Measurements from ENCODE around the gene SBK2.
A peak's percentile ranks its signal among the peaks of the same experiment; 100 is the strongest.

SBK2 gene

DNA sequence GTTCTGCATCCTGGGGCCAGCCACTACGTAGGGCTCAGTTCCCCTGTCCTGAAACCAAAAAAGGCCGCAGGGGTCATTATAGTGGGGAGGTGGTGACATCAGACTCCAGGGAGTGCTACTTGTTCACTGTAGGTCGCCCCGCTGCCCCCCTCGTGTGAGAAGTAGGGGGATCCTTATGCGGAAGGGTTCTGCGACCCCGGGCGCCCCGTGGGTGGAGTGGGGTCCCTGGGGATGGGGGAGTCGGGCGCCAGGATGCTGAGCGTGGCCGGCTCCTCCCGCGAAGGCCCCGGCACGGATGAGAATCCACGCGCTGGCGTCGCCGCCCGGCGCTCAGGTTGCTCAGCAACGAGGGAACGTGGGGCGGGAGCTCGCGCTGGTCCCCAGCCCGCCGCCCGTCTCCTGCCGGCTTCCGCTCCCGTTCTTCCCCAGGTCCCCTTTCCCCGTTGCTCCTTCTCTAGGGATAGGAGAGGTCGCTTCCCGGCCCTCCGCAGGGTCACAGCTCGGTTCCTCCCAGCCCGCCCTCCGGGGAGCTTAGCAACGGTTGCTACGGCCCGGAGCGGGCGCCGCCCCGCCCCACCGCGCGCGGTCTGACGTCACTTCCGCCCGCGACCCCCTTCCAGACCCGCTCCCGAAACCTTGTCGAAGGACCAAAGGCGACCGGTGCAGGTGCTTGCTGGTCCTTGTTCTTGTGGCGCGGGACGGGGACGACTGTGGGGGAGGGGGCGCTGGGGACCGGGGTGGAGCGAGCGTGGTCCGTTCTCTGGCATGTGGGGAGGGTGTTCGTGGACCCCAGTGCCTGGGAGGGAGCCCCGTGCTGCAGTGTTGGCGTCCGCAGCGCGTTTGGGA lies 52.1 kb downstream of the SBK2 start, which contains the start of gene NAT14:
TSS of gene NAT14 (plus strand) at position 596 of the 846 bp plus-strand sequence. CDS start 521 bp downstream, outside the sequence.
- peak; percentile 58 to 62 for DNase-seq

DNA sequence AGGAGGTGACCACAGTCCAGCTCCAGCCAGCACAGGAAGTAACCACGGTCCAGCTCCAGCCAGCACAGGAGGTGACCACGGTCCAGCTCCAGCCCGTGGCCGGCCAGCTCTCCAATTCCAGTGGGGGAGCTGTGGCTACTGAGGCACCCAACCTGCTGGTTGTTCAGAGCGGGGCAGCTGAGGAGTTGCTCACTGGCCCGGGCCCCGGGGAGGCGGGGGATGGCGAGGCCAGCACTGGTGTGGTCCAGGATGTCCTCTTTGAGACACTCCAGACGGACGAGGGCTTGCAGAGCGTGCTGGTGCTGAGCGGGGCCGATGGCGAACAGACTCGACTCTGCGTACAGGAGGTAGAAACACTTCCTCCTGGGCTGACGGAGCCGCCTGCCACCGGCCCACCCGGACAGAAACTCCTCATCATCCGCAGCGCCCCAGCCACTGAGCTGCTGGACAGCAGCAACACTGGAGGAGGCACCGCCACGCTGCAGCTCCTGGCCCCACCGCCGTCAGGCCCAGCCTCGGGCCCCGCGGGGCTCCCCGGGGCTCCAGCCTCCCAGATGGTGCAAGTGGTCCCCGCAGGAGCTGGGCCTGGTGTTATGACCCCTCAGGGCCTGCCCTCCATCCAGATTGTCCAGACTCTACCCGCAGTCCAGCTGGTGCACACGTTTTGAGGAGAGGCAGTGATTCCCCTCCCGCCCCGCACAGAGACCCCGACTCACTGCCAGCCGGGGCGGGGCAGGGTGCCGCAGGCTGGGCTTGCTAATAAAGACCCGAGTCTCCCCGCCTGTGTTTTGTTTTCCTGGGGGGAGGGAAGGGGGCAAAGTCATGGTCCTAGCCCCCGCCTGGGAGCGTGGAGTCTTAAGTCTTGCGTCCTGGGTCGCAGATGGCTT lies 53.0 kb downstream of the SBK2 start:
- DNase-seq: no peak

DNA sequence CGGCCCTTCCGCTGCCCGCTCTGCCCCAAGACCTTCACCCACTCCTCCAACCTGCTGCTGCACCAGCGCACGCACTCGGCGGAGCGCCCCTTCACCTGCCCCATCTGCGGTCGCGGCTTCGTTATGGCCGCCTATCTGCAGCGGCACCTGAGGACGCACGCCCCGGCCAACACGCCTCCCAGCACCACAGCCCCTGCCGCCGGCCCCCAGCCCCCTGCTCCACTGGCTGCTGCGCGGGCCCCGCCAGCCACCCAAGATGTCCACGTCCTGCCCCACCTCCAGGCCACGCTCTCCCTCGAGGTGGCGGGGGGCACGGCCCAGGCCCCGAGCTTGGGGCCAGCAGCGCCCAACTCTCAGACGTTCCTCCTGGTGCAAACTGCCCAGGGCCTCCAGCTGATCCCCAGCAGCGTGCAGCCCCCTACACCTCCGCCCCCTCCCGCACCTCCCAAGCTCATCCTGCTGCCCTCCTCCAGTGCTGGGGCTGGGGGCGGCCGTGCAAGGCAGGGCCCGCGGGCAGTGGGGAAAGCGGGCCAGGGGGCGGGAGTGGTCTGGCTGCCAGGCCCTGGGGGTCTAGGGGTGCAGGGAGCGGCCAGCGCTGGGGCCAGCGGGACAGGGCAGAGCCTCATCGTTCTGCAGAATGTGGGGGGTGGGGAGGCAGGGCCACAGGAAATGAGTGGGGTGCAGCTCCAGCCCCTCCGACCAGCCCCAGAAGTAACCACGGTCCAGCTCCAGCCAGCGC lies 53.8 kb downstream of the SBK2 start:
- DNase-seq: no peak

DNA sequence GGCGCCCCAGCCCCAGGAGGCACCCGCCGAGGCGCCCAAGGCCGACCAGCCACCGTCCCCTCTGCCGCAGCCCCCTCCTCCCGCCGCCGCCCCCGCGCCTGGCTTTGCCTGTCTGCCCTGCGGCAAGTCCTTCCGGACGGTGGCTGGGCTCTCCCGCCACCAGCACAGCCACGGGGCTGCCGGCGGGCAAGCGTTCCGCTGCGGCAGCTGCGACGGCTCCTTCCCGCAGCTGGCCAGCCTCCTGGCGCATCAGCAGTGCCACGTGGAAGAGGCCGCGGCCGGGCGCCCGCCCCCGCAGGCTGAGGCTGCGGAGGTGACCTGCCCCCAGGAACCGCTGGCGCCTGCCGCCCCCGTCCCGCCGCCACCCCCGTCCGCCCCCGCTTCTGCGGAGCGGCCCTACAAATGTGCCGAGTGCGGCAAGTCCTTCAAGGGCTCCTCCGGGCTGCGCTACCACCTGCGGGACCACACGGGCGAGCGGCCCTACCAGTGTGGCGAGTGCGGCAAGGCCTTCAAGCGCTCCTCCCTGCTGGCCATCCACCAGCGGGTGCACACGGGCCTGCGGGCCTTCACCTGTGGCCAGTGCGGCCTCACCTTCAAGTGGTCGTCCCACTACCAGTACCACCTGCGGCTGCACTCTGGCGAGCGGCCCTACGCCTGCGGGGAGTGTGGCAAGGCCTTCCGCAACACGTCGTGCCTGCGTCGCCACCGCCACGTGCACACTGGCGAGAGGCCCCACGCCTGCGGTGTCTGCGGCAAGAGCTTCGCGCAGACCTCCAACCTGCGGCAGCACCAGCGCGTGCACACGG lies 54.6 kb downstream of the SBK2 start:
- DNase-seq: no peak

DNA sequence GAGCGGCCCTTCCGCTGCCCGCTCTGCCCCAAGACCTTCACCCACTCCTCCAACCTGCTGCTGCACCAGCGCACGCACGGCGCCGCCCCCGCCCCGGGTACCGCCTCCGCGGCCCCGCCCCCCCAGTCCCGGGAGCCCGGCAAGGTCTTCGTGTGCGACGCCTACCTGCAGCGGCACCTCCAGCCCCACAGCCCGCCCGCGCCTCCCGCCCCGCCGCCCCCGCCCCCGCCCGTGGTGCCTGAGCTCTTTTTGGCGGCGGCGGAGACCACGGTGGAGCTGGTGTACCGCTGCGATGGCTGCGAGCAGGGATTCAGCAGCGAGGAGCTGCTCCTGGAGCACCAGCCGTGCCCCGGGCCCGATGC lies 55.2 kb downstream of the SBK2 start:
- DNase-seq: no peak

DNA sequence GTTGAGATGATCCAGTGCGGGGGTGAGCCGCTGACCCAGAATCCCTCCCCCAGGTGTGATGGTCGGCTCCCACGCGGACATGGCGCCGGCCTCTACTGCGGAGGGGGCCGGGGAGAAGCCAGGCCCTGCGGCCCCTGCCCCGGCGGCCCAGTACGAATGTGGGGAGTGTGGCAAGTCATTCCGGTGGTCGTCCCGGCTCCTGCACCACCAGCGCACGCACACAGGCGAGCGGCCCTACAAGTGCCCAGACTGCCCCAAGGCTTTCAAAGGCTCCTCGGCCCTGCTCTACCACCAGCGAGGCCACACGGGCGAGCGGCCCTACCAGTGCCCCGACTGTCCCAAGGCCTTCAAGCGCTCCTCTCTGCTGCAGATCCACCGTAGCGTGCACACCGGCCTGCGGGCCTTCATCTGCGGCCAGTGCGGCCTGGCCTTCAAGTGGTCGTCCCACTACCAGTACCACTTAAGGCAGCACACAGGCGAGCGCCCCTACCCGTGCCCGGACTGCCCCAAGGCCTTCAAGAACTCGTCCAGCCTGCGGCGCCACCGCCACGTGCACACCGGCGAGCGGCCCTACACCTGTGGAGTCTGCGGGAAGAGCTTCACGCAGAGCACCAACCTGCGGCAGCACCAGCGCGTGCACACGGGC lies 55.7 kb downstream of the SBK2 start:
- DNase-seq: no peak

DNA sequence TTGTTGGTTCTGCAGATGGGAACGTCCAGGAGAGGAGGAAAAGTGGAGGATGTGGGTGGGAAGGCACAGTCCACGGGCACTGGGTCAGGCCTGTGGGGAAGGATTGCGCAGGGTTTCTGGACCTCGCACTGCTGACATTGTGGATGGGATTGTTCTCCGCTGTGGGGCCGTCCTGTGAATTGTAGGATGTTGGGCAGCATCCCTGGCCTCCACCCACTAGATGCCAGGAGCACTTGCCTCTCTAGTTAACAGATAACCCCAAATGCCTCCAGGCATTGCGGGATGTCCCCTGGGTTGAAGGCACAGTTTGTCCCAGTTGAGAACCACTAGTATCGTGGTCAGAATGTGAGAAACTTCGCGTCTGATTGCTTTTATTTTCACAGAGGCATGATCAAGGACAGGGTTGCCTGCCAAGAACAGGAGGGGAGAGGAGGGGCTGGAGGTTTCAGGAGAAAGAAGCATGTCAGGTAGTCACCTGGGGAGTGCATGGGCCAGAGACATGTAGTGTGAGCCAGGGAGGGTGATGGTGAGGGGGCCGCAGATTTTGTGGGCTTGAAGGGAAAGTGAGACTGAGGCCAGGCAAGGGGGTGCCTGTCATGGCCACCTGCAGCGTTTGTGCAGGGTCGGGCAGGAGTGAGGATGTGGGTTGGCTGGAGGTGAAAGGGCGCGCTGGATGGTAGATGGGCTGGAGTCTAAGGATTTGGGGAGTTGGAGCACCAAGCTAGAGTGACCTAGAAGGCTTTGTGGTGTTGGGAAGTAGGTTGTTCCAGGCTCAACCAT lies 57.3 kb downstream of the SBK2 start:
- DNase-seq: no peak

DNA sequence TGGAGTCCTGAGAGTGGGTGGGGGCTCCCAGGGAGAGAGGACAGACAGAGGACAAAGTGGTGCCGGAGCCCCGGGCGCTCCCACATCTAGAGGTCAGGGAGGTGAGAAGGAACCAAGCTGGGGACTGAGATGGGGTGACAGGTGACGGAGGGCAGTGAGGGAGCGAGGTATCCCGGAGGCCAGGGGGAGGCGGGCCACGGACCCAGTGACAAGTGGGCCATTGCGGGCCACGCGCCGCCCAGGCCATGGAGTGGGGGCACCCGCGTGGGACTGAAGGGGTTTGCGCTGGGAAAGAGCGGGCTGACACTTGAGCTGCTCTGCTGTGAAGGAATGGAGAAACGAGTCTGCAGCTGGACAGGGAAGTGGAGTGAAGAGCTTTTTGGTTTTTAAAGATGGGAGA lies 57.9 kb downstream of the SBK2 start:
- DNase-seq: no peak
